Neural crest cell (in vitro differentiated cells): ENCODE measurements around the gene TMEM167A. TPM values are rescaled to one million over a fixed set of nuclear protein-coding genes. Genes with fewer than 3 reads are reported as not detected.

Experiments
- DNase-seq: peaks from one replicate; pipeline ENCODE4 v3.0.0; 2021; ENCODE audit warnings: low read depth, mixed read lengths, low spot score
- H3K27ac Mint-ChIP-seq: one replicate; pipeline ENCODE4 v1.8.0; 2021; ENCODE audit warnings: mild to moderate bottlenecking, mixed read lengths; ENCODE audit not compliant: unreplicated experiment
- H3K27me3 Mint-ChIP-seq: 2 replicates; pipeline ENCODE4 v1.8.0; 2021; ENCODE audit warnings: low read depth, mild to moderate bottlenecking, mixed read lengths
- H3K36me3 Mint-ChIP-seq: 2 replicates; pipeline ENCODE4 v1.8.0; 2021; ENCODE audit warnings: low read depth, mild to moderate bottlenecking, mixed read lengths
- H3K4me1 Mint-ChIP-seq: 2 replicates; pipeline ENCODE4 v1.8.0; 2021; ENCODE audit warnings: mixed read lengths
- H3K4me3 Mint-ChIP-seq: one replicate; pipeline ENCODE4 v1.8.0; 2021; ENCODE audit warnings: mild to moderate bottlenecking, mixed read lengths
- H3K9me3 Mint-ChIP-seq: 2 replicates; pipeline ENCODE4 v1.8.0; 2021; ENCODE audit warnings: mixed read lengths
- total RNA-seq: library from RNA; stranded (reverse); gene quantifications from 2 replicates; pipeline ENCODE4 v1.2.1, GENCODE V29; 2021
- TF ChIP-seq, protein P1 (sequence below): fragments of 200-600 bp; sonication (generic); conservative IDR thresholded peaks from 2 replicates; pipeline ENCODE4 v1.5.0; 2021; ENCODE audit warnings: antibody characterized with exemption, mild to moderate bottlenecking

The TMEM167A gene
- total RNA-seq, 1 donor from 2014 or later = 98.8 TPM

DNA sequence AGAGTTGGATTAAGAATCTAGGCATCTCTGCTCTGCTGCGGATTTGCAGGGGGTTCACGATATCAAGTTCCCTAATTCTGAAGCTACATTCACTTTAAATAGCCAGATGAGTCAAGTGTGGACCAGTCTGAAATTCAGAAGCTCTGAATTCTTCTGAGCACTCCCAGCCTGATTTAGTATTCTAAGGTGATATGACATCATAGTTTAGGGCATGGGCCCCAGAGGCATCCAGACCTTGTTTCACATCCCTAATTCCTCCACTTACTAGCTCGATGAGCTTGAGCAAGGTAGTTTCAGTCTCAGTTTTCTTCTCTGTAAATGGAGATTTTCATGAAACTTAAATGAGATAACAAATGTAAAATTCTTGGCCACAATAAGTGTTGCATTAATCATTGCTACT, 65.2 kb downstream of the TMEM167A start:
- no peaks in the 10 kb centered on the region for H3K4me1 Mint-ChIP-seq
- no peaks in the 10 kb centered on the region for H3K27me3 Mint-ChIP-seq
- TF ChIP-seq, protein P1, sequence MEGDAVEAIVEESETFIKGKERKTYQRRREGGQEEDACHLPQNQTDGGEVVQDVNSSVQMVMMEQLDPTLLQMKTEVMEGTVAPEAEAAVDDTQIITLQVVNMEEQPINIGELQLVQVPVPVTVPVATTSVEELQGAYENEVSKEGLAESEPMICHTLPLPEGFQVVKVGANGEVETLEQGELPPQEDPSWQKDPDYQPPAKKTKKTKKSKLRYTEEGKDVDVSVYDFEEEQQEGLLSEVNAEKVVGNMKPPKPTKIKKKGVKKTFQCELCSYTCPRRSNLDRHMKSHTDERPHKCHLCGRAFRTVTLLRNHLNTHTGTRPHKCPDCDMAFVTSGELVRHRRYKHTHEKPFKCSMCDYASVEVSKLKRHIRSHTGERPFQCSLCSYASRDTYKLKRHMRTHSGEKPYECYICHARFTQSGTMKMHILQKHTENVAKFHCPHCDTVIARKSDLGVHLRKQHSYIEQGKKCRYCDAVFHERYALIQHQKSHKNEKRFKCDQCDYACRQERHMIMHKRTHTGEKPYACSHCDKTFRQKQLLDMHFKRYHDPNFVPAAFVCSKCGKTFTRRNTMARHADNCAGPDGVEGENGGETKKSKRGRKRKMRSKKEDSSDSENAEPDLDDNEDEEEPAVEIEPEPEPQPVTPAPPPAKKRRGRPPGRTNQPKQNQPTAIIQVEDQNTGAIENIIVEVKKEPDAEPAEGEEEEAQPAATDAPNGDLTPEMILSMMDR = no peak
- no peak overlapping the region for H3K4me3 Mint-ChIP-seq
- H3K9me3 Mint-ChIP-seq = peaks cover 5% of the 10 kb centered on the region
- H3K36me3 Mint-ChIP-seq = no peaks in the 10 kb centered on the region
- no peak for DNase-seq
- no peak overlapping the region for H3K27ac Mint-ChIP-seq

DNA sequence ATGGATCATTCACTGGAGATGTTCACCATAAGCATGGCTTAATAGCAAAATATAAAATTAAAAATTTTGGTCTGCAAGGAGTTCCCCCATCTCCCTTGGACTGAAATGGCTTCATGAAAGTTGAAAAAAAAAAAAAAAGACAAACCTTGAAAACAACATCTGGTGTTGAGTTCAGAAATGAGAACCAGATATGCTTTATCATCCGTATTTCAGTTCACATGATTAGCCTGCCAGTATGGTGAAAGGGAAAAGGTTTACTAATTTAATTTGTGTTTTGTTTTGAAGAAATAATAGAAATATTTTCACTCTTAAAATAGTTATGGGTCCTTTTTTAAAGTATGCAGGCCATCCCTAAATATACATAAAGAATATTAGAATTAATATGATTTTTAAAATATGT, 67.8 kb downstream of the TMEM167A start:
- Mint-ChIP-seq H3K36me3 (no peaks in the 10 kb centered on the region), H3K27ac (no peak overlapping the region), H3K27me3 (no peaks in the 10 kb centered on the region), H3K4me3 (no peak overlapping the region), H3K9me3 (peaks cover 3% of the 10 kb centered on the region), H3K4me1 (peaks cover 4% of the 10 kb centered on the region)
- no peak for DNase-seq
- TF ChIP-seq, protein P1 = no peak

DNA sequence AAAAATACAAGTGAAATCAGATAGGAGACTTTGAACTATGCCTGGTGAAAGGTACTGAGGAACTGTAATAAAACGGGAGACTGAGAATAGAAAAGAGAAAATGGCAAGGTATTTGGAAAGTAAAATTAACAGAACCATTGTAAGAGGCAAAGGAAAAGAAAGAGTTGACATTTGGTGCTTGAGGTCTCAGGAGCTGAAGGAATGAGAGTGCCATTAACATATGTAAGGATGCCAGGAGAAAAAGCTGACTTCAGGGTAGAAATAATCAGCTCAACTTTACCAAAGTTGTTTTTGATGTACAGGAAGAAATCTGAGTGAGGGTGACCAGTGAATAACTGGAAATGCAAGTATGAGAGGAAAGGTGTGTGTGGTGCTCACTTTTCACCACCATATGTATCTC, 69.4 kb downstream of the TMEM167A start:
- Mint-ChIP-seq H3K36me3 (no peaks in the 10 kb centered on the region), H3K4me3 (no peak overlapping the region), H3K9me3 (peaks cover 3% of the 10 kb centered on the region), H3K27me3 (no peaks in the 10 kb centered on the region), H3K27ac (no peak overlapping the region), H3K4me1 (peaks cover 10% of the 10 kb centered on the region)
- no peak for DNase-seq
- TF ChIP-seq, protein P1 = no peak

DNA sequence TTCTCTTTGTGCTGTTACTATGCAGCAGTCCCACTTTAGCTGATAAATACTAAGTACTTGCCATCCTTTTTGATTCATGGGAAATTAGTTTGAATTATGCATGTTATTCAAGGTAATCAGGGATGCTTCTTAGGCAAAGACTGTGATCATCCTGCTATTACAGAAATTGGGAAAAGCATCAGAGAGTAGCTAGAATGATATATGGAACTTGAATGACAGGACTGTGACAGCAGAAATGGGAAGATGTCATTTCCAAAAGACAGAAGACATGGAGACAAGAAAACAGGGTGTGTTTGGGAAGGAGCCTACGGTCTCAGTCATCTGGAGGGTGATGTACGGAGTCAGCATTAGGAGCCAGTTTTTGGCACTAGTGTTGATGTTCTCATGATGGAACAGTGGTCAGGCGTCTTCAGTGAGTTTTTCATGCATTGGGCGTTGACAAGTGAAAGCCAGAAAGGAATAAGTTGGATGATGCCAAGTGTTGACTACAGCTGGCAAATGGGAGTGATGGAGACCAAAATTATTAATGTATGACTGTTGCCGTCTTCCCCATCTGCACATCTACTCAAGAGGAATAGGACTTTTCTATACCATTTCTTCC, 70.4 kb downstream of the TMEM167A start:
- H3K4me1 Mint-ChIP-seq = peaks cover 17% of the 10 kb centered on the region
- no peaks in the 10 kb centered on the region for H3K36me3 Mint-ChIP-seq

DNA sequence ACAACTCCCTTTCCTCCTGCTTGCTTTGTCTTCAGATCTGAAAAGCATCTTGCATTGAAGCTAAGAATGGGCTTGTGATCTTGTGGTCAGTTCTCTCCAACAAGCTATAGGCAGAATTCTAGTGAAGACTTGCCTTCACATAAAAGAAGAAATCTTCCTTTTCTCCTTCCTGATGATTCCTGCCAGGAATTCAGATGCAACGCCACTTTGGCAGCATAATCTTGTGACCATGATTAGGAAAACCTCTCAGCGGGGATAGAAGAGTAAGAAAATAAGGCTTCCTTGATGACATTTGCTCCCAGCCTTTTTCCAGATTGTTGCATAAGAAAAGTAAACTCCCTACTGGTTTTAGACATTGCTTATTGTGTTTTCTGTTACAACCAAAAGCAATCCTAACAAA, 73.4 kb downstream of the TMEM167A start:
- Mint-ChIP-seq H3K27me3 (no peaks in the 10 kb centered on the region), H3K36me3 (no peaks in the 10 kb centered on the region), H3K9me3 (no peaks in the 10 kb centered on the region), H3K27ac (no peak overlapping the region), H3K4me3 (no peak overlapping the region), H3K4me1 (peaks cover 21% of the 10 kb centered on the region)
- TF ChIP-seq, protein P1 = no peak
- DNase-seq = no peak

More for the DNA sequence above, 70.4 kb downstream of the TMEM167A start:
- TF ChIP-seq, protein P1 = no peak
- peaks cover 3% of the 10 kb centered on the region for H3K9me3 Mint-ChIP-seq
- H3K4me3 Mint-ChIP-seq = no peak overlapping the region
- no peaks in the 10 kb centered on the region for H3K27me3 Mint-ChIP-seq
- no peak overlapping the region for H3K27ac Mint-ChIP-seq
- no peak for DNase-seq

Other genes with a start within 250 kb of the TMEM167A start
- 8.2 and 9.4 TPM in 2 replicates for gene XRCC4, start 153 bp upstream of the TMEM167A start, total RNA-seq